HEK293 (cell line): ENCODE results near the gene ASCC3.

Source experiments
- CTCF ChIA-PET: fragments of 350-600 bp; formaldehyde crosslinking; extraction: SDS; loops from one replicate; lab custom pipeline; 2021; ENCODE audit warnings: antibody characterized with exemption; lab: Yijun Ruan, JAX
- POLR2A ChIA-PET: fragments of 300-600 bp; formaldehyde crosslinking; extraction: SDS; loops from one replicate; lab custom pipeline; 2020; ENCODE audit warnings: antibody characterized with exemption, inconsistent platforms; lab: Yijun Ruan, JAX
- H3K27ac ChIP-seq: fragments of 200-500 bp; sonication (Bioruptor generic); 2 replicates; pipeline ENCODE4 v1.5.1; 2014; ENCODE audit warnings: low read depth, low read length, control low read depth, inconsistent platforms; ENCODE audit errors: extremely low read depth
- H3K36me3 ChIP-seq, 2 experiments: fragments of 200-500 bp in 1 of 2; sonication (Bioruptor generic) in 1 of 2; 1 replicate in 1 of 2; 2 replicates in 1 of 2; pipeline ENCODE4 v1.5.1; 2014 to 2017; ENCODE audit warnings: inconsistent platforms in 2 of 2, low read length in 2 of 2; ENCODE audit not compliant: control insufficient read depth in 2 of 2, insufficient read depth in 1 of 2
- H3K4me1 ChIP-seq: fragments of 200-500 bp; sonication (Bioruptor generic); 2 replicates; pipeline ENCODE4 v1.5.1; 2014; ENCODE audit warnings: mild to moderate bottlenecking, low read length, inconsistent platforms; ENCODE audit not compliant: control insufficient read depth, insufficient read depth
- H3K4me3 ChIP-seq: 2 replicates; pipeline ENCODE4 v1.5.1; 2011; ENCODE audit warnings: low read depth, mild to moderate bottlenecking, control low read depth, low read length, moderate library complexity
- H3K9me3 ChIP-seq: fragments of 200-500 bp; sonication (Bioruptor generic); 2 replicates; pipeline ENCODE4 v1.5.1; 2014; ENCODE audit warnings: low read depth, low read length, inconsistent platforms; ENCODE audit not compliant: control insufficient read depth, insufficient read depth
- ATF2 ChIP-seq: fragments of 450-650 bp; formaldehyde crosslinking; IDR thresholded peaks from 2 replicates; pipeline ENCODE4 v1.5.1; 2016; ENCODE audit warnings: missing biosample characterization, missing genetic modification characterization, low read depth
- EGR2 ChIP-seq: fragments of 450-650 bp; formaldehyde crosslinking; IDR thresholded peaks from 2 replicates; pipeline ENCODE4 v1.5.1; 2016; ENCODE audit warnings: low read depth, missing biosample characterization, missing genetic modification characterization
- GLI2 ChIP-seq: fragments of 450-650 bp; formaldehyde crosslinking; IDR thresholded peaks from 2 replicates; pipeline ENCODE4; 2017; ENCODE audit warnings: missing biosample characterization, missing genetic modification characterization, low read depth, borderline replicate concordance
- HOXC10 ChIP-seq: sonication (generic); formaldehyde crosslinking; IDR thresholded peaks from 2 replicates; pipeline ENCODE4 v1.8.1; 2023; ENCODE audit warnings: mild to moderate bottlenecking, missing genetic modification reagents
- HOXD13 ChIP-seq: sonication (generic); formaldehyde crosslinking; IDR thresholded peaks from 2 replicates; pipeline ENCODE4 v1.8.0; 2022; ENCODE audit warnings: missing genetic modification reagents, borderline replicate concordance
- PRDM4 ChIP-seq: fragments of 450-650 bp; formaldehyde crosslinking; IDR thresholded peaks from 2 replicates; pipeline ENCODE4 v1.5.1; 2017; ENCODE audit warnings: missing biosample characterization, missing genetic modification characterization
- REPIN1 ChIP-seq: fragments of 450-650 bp; formaldehyde crosslinking; IDR thresholded peaks from 2 replicates; pipeline ENCODE4 v1.5.1; 2017; ENCODE audit warnings: missing biosample characterization, missing genetic modification characterization, low read depth
- SP2 ChIP-seq: fragments of 450-650 bp; formaldehyde crosslinking; IDR thresholded peaks from 2 replicates; pipeline ENCODE4 v1.5.1; 2016; ENCODE audit warnings: missing biosample characterization, missing genetic modification characterization
- TCF7L2 ChIP-seq: IDR thresholded peaks from 2 replicates; pipeline ENCODE4 v1.6.1; 2011; ENCODE audit warnings: low read depth, mild to moderate bottlenecking, inconsistent platforms, low read length, moderate library complexity, borderline replicate concordance
- ZBTB7A ChIP-seq: fragments of 450-650 bp; formaldehyde crosslinking; IDR thresholded peaks from 2 replicates; pipeline ENCODE4 v1.5.1; 2016; ENCODE audit warnings: low read depth, missing biosample characterization, missing genetic modification characterization
- ZFP69B ChIP-seq: fragments of 450-650 bp; formaldehyde crosslinking; IDR thresholded peaks from 2 replicates; pipeline ENCODE4 v1.5.1; 2016; ENCODE audit warnings: missing biosample characterization, missing genetic modification characterization
- ZIC2 ChIP-seq: fragments of 450-650 bp; formaldehyde crosslinking; IDR thresholded peaks from 2 replicates; pipeline ENCODE4 v1.5.1; 2016; ENCODE audit warnings: missing biosample characterization, missing genetic modification characterization
- ZNF114 ChIP-seq: fragments of 450-650 bp; formaldehyde crosslinking; IDR thresholded peaks from 2 replicates; pipeline ENCODE4 v1.5.0; 2017; ENCODE audit warnings: missing biosample characterization, missing genetic modification characterization
- ZNF211 ChIP-seq: fragments of 450-650 bp; formaldehyde crosslinking; IDR thresholded peaks from 2 replicates; pipeline ENCODE4 v1.5.1; 2016; ENCODE audit warnings: low read depth, missing biosample characterization, missing genetic modification characterization
- ZNF350 ChIP-seq: fragments of 450-650 bp; formaldehyde crosslinking; IDR thresholded peaks from 2 replicates; pipeline ENCODE4 v1.5.0; 2017; ENCODE audit warnings: missing biosample characterization, mild to moderate bottlenecking, missing genetic modification characterization
- ZNF354C ChIP-seq: fragments of 450-650 bp; formaldehyde crosslinking; IDR thresholded peaks from 2 replicates; pipeline ENCODE4 v1.5.1; 2016; ENCODE audit warnings: missing biosample characterization, missing genetic modification characterization, low read depth, borderline replicate concordance
- ZNF366 ChIP-seq: fragments of 450-650 bp; formaldehyde crosslinking; conservative IDR thresholded peaks from 2 replicates; pipeline ENCODE4 v1.5.1; 2016; ENCODE audit warnings: missing biosample characterization, missing genetic modification characterization
- ZNF426 ChIP-seq: fragments of 450-650 bp; formaldehyde crosslinking; IDR thresholded peaks from 2 replicates; pipeline ENCODE4 v1.5.1; 2017; ENCODE audit warnings: missing biosample characterization, missing genetic modification characterization, mild to moderate bottlenecking, inconsistent platforms, moderate library complexity
- ZNF600 ChIP-seq: fragments of 450-650 bp; formaldehyde crosslinking; IDR thresholded peaks from 2 replicates; pipeline ENCODE4 v1.5.1; 2016; ENCODE audit warnings: missing biosample characterization, missing genetic modification characterization
- ZNF610 ChIP-seq: fragments of 450-650 bp; formaldehyde crosslinking; IDR thresholded peaks from 2 replicates; pipeline ENCODE4 v1.5.1; 2016; ENCODE audit warnings: missing biosample characterization, missing genetic modification characterization, borderline replicate concordance
- ZNF658 ChIP-seq: fragments of 450-650 bp; formaldehyde crosslinking; IDR thresholded peaks from 2 replicates; pipeline ENCODE4; 2016; ENCODE audit warnings: missing biosample characterization, missing genetic modification characterization
- TF ChIP-seq, protein P1 (sequence below): fragments of 450-650 bp; formaldehyde crosslinking; IDR thresholded peaks from 2 replicates; pipeline ENCODE4 v1.5.1; 2016; ENCODE audit warnings: missing biosample characterization, missing genetic modification characterization

Gene ASCC3

GRCh38 chr6:100553243-100553642 lies 327.9 kb downstream of the ASCC3 start (continued):
- TF ChIP-seq, protein P1, sequence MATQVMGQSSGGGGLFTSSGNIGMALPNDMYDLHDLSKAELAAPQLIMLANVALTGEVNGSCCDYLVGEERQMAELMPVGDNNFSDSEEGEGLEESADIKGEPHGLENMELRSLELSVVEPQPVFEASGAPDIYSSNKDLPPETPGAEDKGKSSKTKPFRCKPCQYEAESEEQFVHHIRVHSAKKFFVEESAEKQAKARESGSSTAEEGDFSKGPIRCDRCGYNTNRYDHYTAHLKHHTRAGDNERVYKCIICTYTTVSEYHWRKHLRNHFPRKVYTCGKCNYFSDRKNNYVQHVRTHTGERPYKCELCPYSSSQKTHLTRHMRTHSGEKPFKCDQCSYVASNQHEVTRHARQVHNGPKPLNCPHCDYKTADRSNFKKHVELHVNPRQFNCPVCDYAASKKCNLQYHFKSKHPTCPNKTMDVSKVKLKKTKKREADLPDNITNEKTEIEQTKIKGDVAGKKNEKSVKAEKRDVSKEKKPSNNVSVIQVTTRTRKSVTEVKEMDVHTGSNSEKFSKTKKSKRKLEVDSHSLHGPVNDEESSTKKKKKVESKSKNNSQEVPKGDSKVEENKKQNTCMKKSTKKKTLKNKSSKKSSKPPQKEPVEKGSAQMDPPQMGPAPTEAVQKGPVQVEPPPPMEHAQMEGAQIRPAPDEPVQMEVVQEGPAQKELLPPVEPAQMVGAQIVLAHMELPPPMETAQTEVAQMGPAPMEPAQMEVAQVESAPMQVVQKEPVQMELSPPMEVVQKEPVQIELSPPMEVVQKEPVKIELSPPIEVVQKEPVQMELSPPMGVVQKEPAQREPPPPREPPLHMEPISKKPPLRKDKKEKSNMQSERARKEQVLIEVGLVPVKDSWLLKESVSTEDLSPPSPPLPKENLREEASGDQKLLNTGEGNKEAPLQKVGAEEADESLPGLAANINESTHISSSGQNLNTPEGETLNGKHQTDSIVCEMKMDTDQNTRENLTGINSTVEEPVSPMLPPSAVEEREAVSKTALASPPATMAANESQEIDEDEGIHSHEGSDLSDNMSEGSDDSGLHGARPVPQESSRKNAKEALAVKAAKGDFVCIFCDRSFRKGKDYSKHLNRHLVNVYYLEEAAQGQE (tag by site-specific recombination) = no peak
- TF ChIP-seq ZNF600 (tag by site-specific recombination) (no peak), ZBTB7A (tag by site-specific recombination) (no peak), TCF7L2 (peak; percentile 63; the same call in 1 of the 2 replicates), ZNF114 (tag by site-specific recombination) (no peak), ATF2 (tag by site-specific recombination) (no peak), HOXD13 (CRISPR knock-in tag) (no peak), EGR2 (tag by site-specific recombination) (peak; percentile 8; the same call in 1 of the 2 replicates), ZNF610 (tag by site-specific recombination) (no peak), ZFP69B (tag by site-specific recombination) (no peak), ZNF366 (tag by site-specific recombination) (no peak), ZNF354C (tag by site-specific recombination) (no peak)

DNA sequence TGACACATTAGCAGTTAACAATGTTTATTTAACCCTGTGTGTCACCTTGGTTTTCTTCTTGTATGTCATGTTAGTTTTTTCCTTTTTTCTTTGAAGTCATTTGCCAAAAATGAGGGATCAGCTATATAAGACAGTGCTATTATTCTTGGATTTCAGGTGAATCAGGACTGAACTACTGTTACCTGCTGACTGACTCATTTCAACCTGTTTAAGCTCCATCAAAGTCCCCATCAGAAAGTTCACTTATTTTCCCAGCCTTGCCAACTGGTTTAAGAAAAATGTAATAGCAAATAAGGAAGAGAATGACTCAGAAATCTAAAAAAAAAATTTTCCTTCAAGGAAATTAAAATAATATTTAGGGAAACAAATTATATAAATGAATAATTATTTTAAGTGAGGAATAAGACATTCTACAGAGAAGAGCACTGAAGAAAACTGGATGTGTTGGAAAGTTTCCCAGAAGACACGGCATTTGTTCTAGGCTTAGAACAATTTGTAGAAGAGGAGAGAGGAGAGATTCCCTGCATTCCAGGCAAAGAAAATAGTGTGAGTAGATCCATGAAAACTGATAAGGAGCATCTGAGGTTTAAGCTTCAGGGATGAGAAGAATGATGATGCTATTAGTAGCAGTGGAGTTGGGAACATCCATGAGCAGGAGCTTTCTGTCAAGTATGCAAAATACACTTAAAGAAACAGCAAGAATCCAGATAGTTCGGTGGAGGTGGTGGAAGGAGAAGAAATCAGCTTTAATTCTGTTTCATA lies 331.5 kb downstream of the ASCC3 start:
- H3K4me3 ChIP-seq = no peak overlapping the region
- H3K36me3 ChIP-seq = no peaks in the 10 kb centered on the region
- H3K9me3 ChIP-seq = no peaks in the 10 kb centered on the region
- ChIA-PET POLR2A (no interaction called here), CTCF (interaction anchor here (1.0 kb wide), 1 partner anchor 69 kb away, joined by 3 read pairs; no protein-coding TSS in a partner anchor)
- TF ChIP-seq REPIN1 (no peak), ZIC2 (tag by site-specific recombination) (no peak), ZNF211 (tag by site-specific recombination) (no peak), GLI2 (tag by site-specific recombination) (no peak), SP2 (tag by site-specific recombination) (no peak), PRDM4 (tag by site-specific recombination) (no peak), HOXC10 (no peak), ZNF426 (no peak), ZNF350 (tag by site-specific recombination) (no peak), ZNF658 (tag by site-specific recombination) (no peak)
- no peak overlapping the region for H3K27ac ChIP-seq
- peaks cover 12% of the 10 kb centered on the region; the same call in 1 of the 2 replicates for H3K4me1 ChIP-seq
